Endothelial cell of umbilical vein (primary cell): Measurements from ENCODE around the gene SOCS3. TPM values are rescaled to one million over a fixed set of nuclear protein-coding genes. Genes with fewer than 3 reads are reported as not detected.

Source experiments
- BruUV-seq: library from RNA; stranded (reverse); fragments of 400-500 nt; replicated peaks from 2 replicates; lab custom pipeline; 2021; lab: Mats Ljungman, UMichigan
- CTCF ChIA-PET: fragments of 300-600, 350-600 bp; sonication (Branson Sonifier 250); formaldehyde crosslinking; loops from one replicate; lab custom pipeline; 2021; ENCODE audit warnings: antibody characterized with exemption, inconsistent platforms; lab: Charles Lee
- POLR2A ChIA-PET: fragments of 300-600, 350-600 bp; sonication (Branson Sonifier 250); formaldehyde crosslinking; loops from one replicate; lab custom pipeline; 2021; ENCODE audit warnings: antibody characterized with exemption, inconsistent platforms; lab: Charles Lee
- DNase-seq: peaks from one replicate; pipeline ENCODE4 v3.0.0-alpha.2; 2011; ENCODE audit warnings: low read depth, low spot score
- FAIRE-seq: peaks from 2 replicates; lab custom pipeline; 2011; peaks lifted over from hg19 to GRCh38; lab: Jason Lieb, UNC
- H2AFZ ChIP-seq: 2 replicates; pipeline ENCODE4 v1.6.0; 2012; ENCODE audit warnings: low read depth, low read length, control low read depth, inconsistent platforms
- H3K27ac ChIP-seq: 2 replicates; pipeline ENCODE4 v1.5.1; 2011; ENCODE audit warnings: low read depth, mild to moderate bottlenecking, control low read depth, low read length, moderate library complexity; ENCODE audit not compliant: insufficient read depth
- H3K27me3 ChIP-seq, 2 experiments: 2 replicates each; pipeline versions ENCODE4 v1.6.0 to v1.6.1; 2011; ENCODE audit warnings: low read length in 2 of 2, mixed read lengths in 1 of 2; ENCODE audit not compliant: control insufficient read depth in 2 of 2, insufficient read depth in 2 of 2
- H3K36me3 ChIP-seq, 2 experiments: 2 replicates in 1 of 2; 3 replicates in 1 of 2; pipeline ENCODE4 v1.5.1; 2011; ENCODE audit warnings: low read length in 2 of 2, mild to moderate bottlenecking in 1 of 2, moderate library complexity in 1 of 2; ENCODE audit not compliant: control insufficient read depth in 2 of 2, insufficient read depth in 2 of 2; ENCODE audit errors: extremely low read depth in 1 of 2
- H3K4me1 ChIP-seq: 3 replicates; pipeline ENCODE4 v1.5.1; 2011; ENCODE audit warnings: mild to moderate bottlenecking, low read length; ENCODE audit not compliant: control insufficient read depth, insufficient read depth; ENCODE audit errors: extremely low read depth
- H3K4me2 ChIP-seq: 2 replicates; pipeline ENCODE4 v1.6.1; 2011; ENCODE audit warnings: low read length, control low read depth, mixed read lengths; ENCODE audit not compliant: insufficient read depth
- H3K4me3 ChIP-seq, 3 experiments: fragments of 200-600 bp in 1 of 3; sonication (generic), shearing (Covaris generic) in 1 of 3; replicated peaks in 1 of 3; 2 replicates each; pipeline ENCODE4 v1.5.1; 2011 to 2016; ENCODE audit warnings: control low read depth in 3 of 3, low read length in 3 of 3, mild to moderate bottlenecking in 2 of 3, inconsistent platforms in 1 of 3, low read depth in 1 of 3, moderate library complexity in 1 of 3; ENCODE audit not compliant: insufficient read depth in 1 of 3
- H3K79me2 ChIP-seq: 2 replicates; pipeline ENCODE4 v1.6.0; 2012; ENCODE audit warnings: low read length, inconsistent platforms; ENCODE audit not compliant: control insufficient read depth, insufficient read depth
- H3K9ac ChIP-seq: replicated peaks from 2 replicates; pipeline ENCODE3; 2011; ENCODE audit warnings: low read length, control low read depth; ENCODE audit not compliant: insufficient read depth; ENCODE audit errors: extremely low read depth
- H3K9me1 ChIP-seq: replicated peaks from 3 replicates; pipeline ENCODE4 v1.6.0; 2011; ENCODE audit warnings: mild to moderate bottlenecking, low read length; ENCODE audit not compliant: control insufficient read depth, insufficient read depth; ENCODE audit errors: extremely low read depth
- H3K9me3 ChIP-seq: replicated peaks from 2 replicates; pipeline ENCODE4 v1.5.1; 2012; ENCODE audit warnings: low read length, inconsistent platforms; ENCODE audit not compliant: control insufficient read depth, insufficient read depth
- H4K20me1 ChIP-seq: replicated peaks from 2 replicates; pipeline ENCODE3; 2011; ENCODE audit warnings: mild to moderate bottlenecking, low read length; ENCODE audit not compliant: control insufficient read depth, insufficient read depth; ENCODE audit errors: extremely low read depth
- CTCF ChIP-seq, 2 donors: IDR thresholded peaks; 1 replicate in 1 of 2; 2 replicates in 1 of 2; pipeline ENCODE4 v1.5.1; 2011; ENCODE audit warnings: low read length in 2 of 2, mild to moderate bottlenecking in 2 of 2, moderate library complexity in 2 of 2, control low read depth in 1 of 2, inconsistent platforms in 1 of 2, low read depth in 1 of 2; ENCODE audit not compliant: insufficient read depth in 1 of 2; ENCODE audit errors: extremely low read depth in 1 of 2
- EZH2 ChIP-seq: IDR thresholded peaks from 2 replicates; pipeline ENCODE4 v1.6.1; 2012; ENCODE audit warnings: borderline replicate concordance, low read depth, mild to moderate bottlenecking, moderate library complexity, low read length, inconsistent platforms; ENCODE audit not compliant: severe bottlenecking
- FOS ChIP-seq: IDR thresholded peaks from 2 replicates; pipeline ENCODE4 v1.6.1; 2011; ENCODE audit warnings: mild to moderate bottlenecking, low read length, moderate library complexity, borderline replicate concordance; ENCODE audit not compliant: insufficient read depth
- MAX ChIP-seq: IDR thresholded peaks from 2 replicates; pipeline ENCODE4 v1.6.1; 2011; ENCODE audit not compliant: insufficient read depth, insufficient read length
- MYC ChIP-seq: IDR thresholded peaks from one replicate; pipeline ENCODE4 v1.6.1; 2011; ENCODE audit warnings: mild to moderate bottlenecking, low read depth, low read length
- POLR2A ChIP-seq: IDR thresholded peaks from 2 replicates; pipeline ENCODE4 v1.6.1; 2012; ENCODE audit warnings: low read depth, mild to moderate bottlenecking, control low read depth, low read length
- POLR2AphosphoS5 ChIP-seq: IDR thresholded peaks from 2 replicates; pipeline ENCODE4 v1.6.1; 2012; ENCODE audit warnings: low read depth, mild to moderate bottlenecking, control low read depth, low read length, moderate library complexity; ENCODE audit not compliant: insufficient read depth
- dilution Hi-C: fragments of 300-500 bp; cut with MboI; formaldehyde crosslinking; loops from one replicate; pipeline ENCODE4 v1.15.0; 2019; ENCODE audit warnings: low sequenced_read_pairs; ENCODE audit not compliant: extremely low pct_ligation_motif_present
- intact Hi-C: fragments of 100-400 bp; cut with micrococcal nuclease; formaldehyde crosslinking; loops from one replicate; pipeline ENCODE4 v1.10.0; 2022
- polyA plus RNA-seq, 4 experiments: library from polyadenylated mRNA; depleted of rRNA in 3 of 4; stranded (reverse) in 3 of 4; unstranded in 1 of 4; fragments of >200 nt; gene quantifications; 2 replicates each; pipeline versions ENCODE4 v1.2.1 to v1.2.3, GENCODE V29; 2011 to 2012; ENCODE audit warnings: missing spikeins in 1 of 4
- total RNA-seq: library from RNA; stranded (reverse); gene quantifications from 2 replicates; pipeline ENCODE4 v1.2.3, GENCODE V29; 2021

The SOCS3 gene
- total and polyA plus RNA-seq, 2 donors (not counting 3 experiments of a cell fraction or from before 2014, with no cell fraction given) = 6.2 to 14.3 TPM

- Histone ChIP-seq H3K27ac (no peak overlapping the region), H3K36me3 (no peaks in the 10 kb centered on the region), H2AFZ (no peak overlapping the region), H3K9me3 (no peaks in the 10 kb centered on the region), H3K79me2 (no peaks in the 10 kb centered on the region), H3K9ac (no peak overlapping the region), H3K4me1 (peaks cover 31% of the 10 kb centered on the region), H3K4me2 (no peak overlapping the region), H3K9me1 (no peaks in the 10 kb centered on the region), H4K20me1 (no peaks in the 10 kb centered on the region), H3K27me3 (no peaks in the 10 kb centered on the region), H3K4me3 (no peak overlapping the region)
- ChIA-PET CTCF (no interaction called here), POLR2A (no interaction called here)
- TF ChIP-seq POLR2AphosphoS5 (no peak), FOS (no peak), MAX (no peak), EZH2 (no peak), CTCF (IDR thresholded peaks at IDR 0.05; ENCODE audit: extremely low read depth in 1 of 2, insufficient read depth in 1 of 2, low read depth in 1 of 2, low read length in 2 of 2) (no peak), POLR2A (no peak), MYC (no peak)
- dilution Hi-C loops = no loop called here
- FAIRE-seq = no peak
- BruUV-seq = no TSS peak
- intact Hi-C loops = no loop called here
- no peak for DNase-seq
These were observed 32.0 kb downstream of the SOCS3 start for GRCh38 chr17:78327880-78328279.
